GM12878 (cell line): ENCODE results near the gene C5. TPM values are rescaled to one million over a fixed set of nuclear protein-coding genes. Genes with fewer than 3 reads are reported as not detected.

Experiments used
- CBX3 ChIP-seq: fragments of 200-600 bp; sonication (generic); IDR thresholded peaks from 2 replicates; pipeline ENCODE4 v1.6.1; 2016; ENCODE audit warnings: low read depth, borderline replicate concordance
- CEBPB ChIP-seq, 2 experiments: fragments of 150-350 bp in 1 of 2; IDR thresholded peaks; 2 replicates each; pipeline ENCODE4 v1.6.1; 2012 to 2014; ENCODE audit warnings: low read depth in 2 of 2, low read length in 2 of 2, borderline replicate concordance in 1 of 2, inconsistent platforms in 1 of 2
- ETV6 ChIP-seq, 2 experiments: fragments of 450-650 bp in 1 of 2; IDR thresholded peaks in 1 of 2; conservative IDR thresholded peaks in 1 of 2; 2 replicates each; pipeline ENCODE4 v1.6.1; 2014; ENCODE audit warnings: antibody characterized with exemption in 1 of 2, borderline replicate concordance in 1 of 2, low read depth in 1 of 2, mild to moderate bottlenecking in 1 of 2, moderate library complexity in 1 of 2
- FOXK2 ChIP-seq: fragments of 450-650 bp; IDR thresholded peaks from 2 replicates; pipeline ENCODE4 v1.6.1; 2017; ENCODE audit warnings: mild to moderate bottlenecking, moderate library complexity
- GATAD2B ChIP-seq: fragments of 450-650 bp; conservative IDR thresholded peaks from 2 replicates; pipeline ENCODE4 v1.6.1; 2017; ENCODE audit warnings: low read depth, mild to moderate bottlenecking, moderate library complexity
- JUNB ChIP-seq: IDR thresholded peaks from 2 replicates; pipeline ENCODE4 v1.6.1; 2016; ENCODE audit warnings: antibody characterized with exemption, mild to moderate bottlenecking
- MEF2B ChIP-seq: fragments of 450-650 bp; IDR thresholded peaks from 2 replicates; pipeline ENCODE4 v1.6.1; 2018; ENCODE audit warnings: mild to moderate bottlenecking, moderate library complexity; ENCODE audit not compliant: partially characterized antibody, poor library complexity, severe bottlenecking
- MTA2 ChIP-seq: fragments of 450-650 bp; IDR thresholded peaks from 2 replicates; pipeline ENCODE4 v1.6.1; 2016; ENCODE audit warnings: low read depth, mild to moderate bottlenecking, moderate library complexity
- NBN ChIP-seq: fragments of 450-650 bp; IDR thresholded peaks from 2 replicates; pipeline ENCODE4 v1.6.1; 2016
- NRF1 ChIP-seq: conservative IDR thresholded peaks from 2 replicates; pipeline ENCODE4 v1.6.1; 2011; ENCODE audit warnings: mild to moderate bottlenecking, low read depth, low read length, improper control_type of control experiment
- PML ChIP-seq: IDR thresholded peaks from 2 replicates; pipeline ENCODE4 v1.6.1; 2012; ENCODE audit warnings: low read length, inconsistent platforms
- POLR2A ChIP-seq: IDR thresholded peaks from 2 replicates; pipeline ENCODE4 v1.6.1; 2011; ENCODE audit warnings: low read depth, mild to moderate bottlenecking, low read length
- POLR2AphosphoS5 ChIP-seq: IDR thresholded peaks from 2 replicates; pipeline ENCODE4 v1.6.1; 2011; ENCODE audit warnings: mild to moderate bottlenecking, low read length, inconsistent platforms
- RAD21 ChIP-seq: IDR thresholded peaks from 2 replicates; pipeline ENCODE4 v1.6.1; 2011; ENCODE audit warnings: mild to moderate bottlenecking, low read depth, low read length, moderate library complexity; ENCODE audit not compliant: insufficient read depth
- RELA ChIP-seq: fragments of 450-650 bp; IDR thresholded peaks from 2 replicates; pipeline ENCODE4 v1.8.0; 2014; ENCODE audit warnings: borderline replicate concordance; ENCODE audit not compliant: partially characterized antibody
- SIN3A ChIP-seq: IDR thresholded peaks from 2 replicates; pipeline ENCODE4 v1.6.1; 2012; ENCODE audit warnings: low read depth, low read length, improper control_type of control experiment
- SIX5 ChIP-seq: IDR thresholded peaks from 2 replicates; pipeline ENCODE4 v1.6.1; 2011; ENCODE audit warnings: mild to moderate bottlenecking, low read depth, low read length, moderate library complexity; ENCODE audit not compliant: severe bottlenecking
- SMAD1 ChIP-seq: fragments of 450-650 bp; IDR thresholded peaks from 2 replicates; pipeline ENCODE4 v1.6.1; 2018; ENCODE audit warnings: mild to moderate bottlenecking, low read depth; ENCODE audit not compliant: partially characterized antibody
- SMC3 ChIP-seq: IDR thresholded peaks from 2 replicates; pipeline ENCODE4 v1.6.1; 2011; ENCODE audit warnings: low read length, improper control_type of control experiment, borderline replicate concordance
- TCF7 ChIP-seq: IDR thresholded peaks from 2 replicates; pipeline ENCODE4 v1.6.1; 2014; ENCODE audit warnings: antibody characterized with exemption, borderline replicate concordance
- YY1 ChIP-seq: IDR thresholded peaks from 2 replicates; pipeline ENCODE4 v1.6.1; 2011; ENCODE audit warnings: low read depth, mild to moderate bottlenecking, low read length
- ZNF217 ChIP-seq: fragments of 450-650 bp; IDR thresholded peaks from 2 replicates; pipeline ENCODE4 v1.6.1; 2017; ENCODE audit warnings: antibody characterized with exemption, mild to moderate bottlenecking
- polyA plus RNA-seq, 11 experiments: library from polyadenylated mRNA; depleted of rRNA in 4 of 11; unstranded in 6 of 11; stranded (reverse) in 5 of 11; fragments of >200 nt; fragmentation: Nextera tagmentation in 4 of 11; fragmentation: Illumina TruSeq in 1 of 11; extraction: Ambion mirVana in 4 of 11; extraction: Trizol in 1 of 11; gene quantifications; 1 replicate in 1 of 11; 2 replicates in 10 of 11; pipeline versions ENCODE4 v1.2.1 to v1.2.3, GENCODE V29; 2011 to 2016; ENCODE audit warnings: inconsistent platforms in 2 of 11, missing spikeins in 2 of 11, low read depth in 1 of 11
- total RNA-seq, 4 experiments: library from RNA; depleted of rRNA in 3 of 4; stranded (reverse); fragments of >200 nt in 3 of 4; fragmentation: Illumina TruSeq in 1 of 4; extraction: Trizol in 1 of 4; gene quantifications; 2 replicates each; pipeline versions ENCODE4 v1.2.1 to v1.2.3, GENCODE V29; 2013 to 2021
- TF ChIP-seq, protein P1 (sequence below): fragments of 450-650 bp; IDR thresholded peaks from 2 replicates; pipeline ENCODE4 v1.6.1; 2018; ENCODE audit warnings: borderline replicate concordance, mild to moderate bottlenecking; ENCODE audit not compliant: partially characterized antibody
- TF ChIP-seq, protein P2 (sequence below): IDR thresholded peaks from 2 replicates; pipeline ENCODE4 v1.6.1; 2012; ENCODE audit warnings: low read length, inconsistent platforms
- TF ChIP-seq, protein P3 (sequence below): fragments of 450-650 bp; IDR thresholded peaks from 2 replicates; pipeline ENCODE4 v1.6.1; 2018; ENCODE audit warnings: mild to moderate bottlenecking, low read depth, moderate library complexity; ENCODE audit not compliant: partially characterized antibody

Gene C5
- total and polyA plus RNA-seq, 10 of the 15 experiments (the other 5 are each of a cell fraction or from before 2014, with no cell fraction given) = 0.39 to 2.2 (median 1.2) TPM

DNA sequence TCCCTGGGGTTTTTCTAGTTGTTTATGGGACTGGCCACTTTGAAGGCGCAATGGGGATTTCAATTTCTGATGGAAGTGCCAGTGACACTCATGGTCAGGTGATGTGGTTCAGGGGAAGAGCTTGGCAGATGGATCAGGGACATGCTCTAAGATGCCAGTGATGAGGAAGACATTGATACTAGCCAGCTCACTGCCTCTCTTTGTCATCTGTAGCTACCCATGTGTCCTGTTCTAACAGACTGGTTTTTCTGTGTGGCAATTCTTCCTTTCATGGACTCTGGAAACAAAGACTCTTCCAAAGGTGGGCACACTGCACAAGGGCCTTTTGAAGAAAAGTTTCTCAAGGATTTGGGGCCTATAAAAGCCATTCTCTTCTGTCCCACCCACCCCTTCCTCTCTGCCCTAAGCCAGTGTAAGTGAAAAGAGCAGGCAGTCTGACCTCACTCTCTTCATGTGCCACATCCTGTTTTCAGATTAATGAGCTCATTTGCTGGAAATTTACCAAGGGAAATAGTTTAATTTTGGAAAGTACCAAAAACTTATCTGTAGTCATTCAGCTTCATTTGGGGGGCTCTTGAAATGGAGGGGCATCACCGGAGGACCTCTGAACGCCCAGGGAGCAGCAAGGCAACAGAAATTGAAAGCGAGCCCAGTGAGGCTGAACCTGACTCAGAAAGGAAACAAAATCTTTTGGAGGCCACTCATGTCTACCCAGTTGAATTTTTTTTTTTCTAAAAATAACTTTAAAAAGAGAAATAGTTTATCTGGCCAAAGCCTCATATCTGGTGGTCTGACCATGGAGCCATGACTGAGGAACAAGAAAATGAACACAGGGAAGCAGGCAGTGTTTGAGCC is 118.6 kb downstream of the C5 start (continued):
- TF ChIP-seq, protein P1, sequence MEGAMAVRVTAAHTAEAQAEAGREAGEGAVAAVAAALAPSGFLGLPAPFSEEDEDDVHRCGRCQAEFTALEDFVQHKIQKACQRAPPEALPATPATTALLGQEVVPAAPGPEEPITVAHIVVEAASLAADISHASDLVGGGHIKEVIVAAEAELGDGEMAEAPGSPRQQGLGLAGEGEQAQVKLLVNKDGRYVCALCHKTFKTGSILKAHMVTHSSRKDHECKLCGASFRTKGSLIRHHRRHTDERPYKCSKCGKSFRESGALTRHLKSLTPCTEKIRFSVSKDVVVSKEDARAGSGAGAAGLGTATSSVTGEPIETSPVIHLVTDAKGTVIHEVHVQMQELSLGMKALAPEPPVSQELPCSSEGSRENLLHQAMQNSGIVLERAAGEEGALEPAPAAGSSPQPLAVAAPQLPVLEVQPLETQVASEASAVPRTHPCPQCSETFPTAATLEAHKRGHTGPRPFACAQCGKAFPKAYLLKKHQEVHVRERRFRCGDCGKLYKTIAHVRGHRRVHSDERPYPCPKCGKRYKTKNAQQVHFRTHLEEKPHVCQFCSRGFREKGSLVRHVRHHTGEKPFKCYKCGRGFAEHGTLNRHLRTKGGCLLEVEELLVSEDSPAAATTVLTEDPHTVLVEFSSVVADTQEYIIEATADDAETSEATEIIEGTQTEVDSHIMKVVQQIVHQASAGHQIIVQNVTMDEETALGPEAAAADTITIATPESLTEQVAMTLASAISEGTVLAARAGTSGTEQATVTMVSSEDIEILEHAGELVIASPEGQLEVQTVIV = no peak
- TF ChIP-seq TCF7 = no peak
- TF ChIP-seq MEF2B = peak; percentile 88
- TF ChIP-seq CBX3 = no peak
- peak; percentile 88 for TF ChIP-seq SMAD1
- peak; percentile 94 for TF ChIP-seq MTA2
- peak; percentile 90 for TF ChIP-seq POLR2AphosphoS5
- peak; percentile 74; the same call in 1 of the 2 replicates for TF ChIP-seq NBN
- no peak for TF ChIP-seq PML
- no peak for TF ChIP-seq NRF1
- TF ChIP-seq SIX5 = no peak
- 0 out of 2 replicates have a peak, but pooled peaks have one; percentile 34 for TF ChIP-seq GATAD2B
- TF ChIP-seq, protein P2, sequence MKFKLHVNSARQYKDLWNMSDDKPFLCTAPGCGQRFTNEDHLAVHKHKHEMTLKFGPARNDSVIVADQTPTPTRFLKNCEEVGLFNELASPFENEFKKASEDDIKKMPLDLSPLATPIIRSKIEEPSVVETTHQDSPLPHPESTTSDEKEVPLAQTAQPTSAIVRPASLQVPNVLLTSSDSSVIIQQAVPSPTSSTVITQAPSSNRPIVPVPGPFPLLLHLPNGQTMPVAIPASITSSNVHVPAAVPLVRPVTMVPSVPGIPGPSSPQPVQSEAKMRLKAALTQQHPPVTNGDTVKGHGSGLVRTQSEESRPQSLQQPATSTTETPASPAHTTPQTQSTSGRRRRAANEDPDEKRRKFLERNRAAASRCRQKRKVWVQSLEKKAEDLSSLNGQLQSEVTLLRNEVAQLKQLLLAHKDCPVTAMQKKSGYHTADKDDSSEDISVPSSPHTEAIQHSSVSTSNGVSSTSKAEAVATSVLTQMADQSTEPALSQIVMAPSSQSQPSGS = no peak
- peak; percentile 15; the same call in 1 of the 2 replicates for TF ChIP-seq RAD21
- peak; percentile 95 for TF ChIP-seq JUNB
- 0 out of 2 replicates have a peak, but pooled peaks have one; percentile 16 for TF ChIP-seq SMC3
- TF ChIP-seq FOXK2 = no peak
- TF ChIP-seq ZNF217 = no peak
- TF ChIP-seq ETV6 (conservative IDR thresholded peaks at IDR 0.05 in 1 of 2, IDR thresholded peaks at IDR 0.05 in 1 of 2; ENCODE audit: borderline replicate concordance in 1 of 2, low read depth in 1 of 2) = peak in 1 of 2 experiments; percentile 79; a peak in 2 of 4 replicates
- peak; percentile 89 for TF ChIP-seq RELA
- no peak for TF ChIP-seq CEBPB (IDR thresholded peaks at IDR 0.05; ENCODE audit: borderline replicate concordance in 1 of 2, low read depth in 2 of 2, low read length in 2 of 2)
- peak; percentile 58; the same call in 1 of the 2 replicates for TF ChIP-seq POLR2A
- peak; percentile 67 for TF ChIP-seq YY1
- no peak for TF ChIP-seq SIN3A
- TF ChIP-seq, protein P3, sequence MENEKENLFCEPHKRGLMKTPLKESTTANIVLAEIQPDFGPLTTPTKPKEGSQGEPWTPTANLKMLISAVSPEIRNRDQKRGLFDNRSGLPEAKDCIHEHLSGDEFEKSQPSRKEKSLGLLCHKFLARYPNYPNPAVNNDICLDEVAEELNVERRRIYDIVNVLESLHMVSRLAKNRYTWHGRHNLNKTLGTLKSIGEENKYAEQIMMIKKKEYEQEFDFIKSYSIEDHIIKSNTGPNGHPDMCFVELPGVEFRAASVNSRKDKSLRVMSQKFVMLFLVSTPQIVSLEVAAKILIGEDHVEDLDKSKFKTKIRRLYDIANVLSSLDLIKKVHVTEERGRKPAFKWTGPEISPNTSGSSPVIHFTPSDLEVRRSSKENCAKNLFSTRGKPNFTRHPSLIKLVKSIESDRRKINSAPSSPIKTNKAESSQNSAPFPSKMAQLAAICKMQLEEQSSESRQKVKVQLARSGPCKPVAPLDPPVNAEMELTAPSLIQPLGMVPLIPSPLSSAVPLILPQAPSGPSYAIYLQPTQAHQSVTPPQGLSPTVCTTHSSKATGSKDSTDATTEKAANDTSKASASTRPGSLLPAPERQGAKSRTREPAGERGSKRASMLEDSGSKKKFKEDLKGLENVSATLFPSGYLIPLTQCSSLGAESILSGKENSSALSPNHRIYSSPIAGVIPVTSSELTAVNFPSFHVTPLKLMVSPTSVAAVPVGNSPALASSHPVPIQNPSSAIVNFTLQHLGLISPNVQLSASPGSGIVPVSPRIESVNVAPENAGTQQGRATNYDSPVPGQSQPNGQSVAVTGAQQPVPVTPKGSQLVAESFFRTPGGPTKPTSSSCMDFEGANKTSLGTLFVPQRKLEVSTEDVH = no peak
